ENCODE data around the gene MVB12B. TPM values are rescaled to one million over a fixed set of nuclear protein-coding genes. Genes with fewer than 3 reads are reported as not detected.

Gene MVB12B
- total RNA-seq, 4 donors from 2014 or later: 15.7 to 27.3 (median 22.7) TPM

- no peaks in the 10 kb centered on the region for H3K9me3 ChIP-seq
These were observed 114.3 kb downstream of the MVB12B start for GRCh38 chr9:126440940-126441339.

GRCh38 chr9:126442636-126443035 is 116.0 kb downstream of the MVB12B start:
- Histone ChIP-seq H3K27me3 (no peaks in the 10 kb centered on the region), H3K4me3 (no peak overlapping the region), H3K36me3 (no peaks in the 10 kb centered on the region), H3K27ac (no peak overlapping the region), H3K4me1 (no peaks in the 10 kb centered on the region), H3K9me3 (no peaks in the 10 kb centered on the region)
- in situ Hi-C loops (cut with MboI; ENCODE audit: low pct_ligation_motif_present in 1 of 4, low pct_unique_long_range_greater_than_20kb in 1 of 4, low sequenced_read_pairs in 3 of 4) (no loop called here), intact Hi-C loops (cut with DNase I; ENCODE audit: low total_unique reads) (no loop called here)
- DNase-seq: no peak
- TF ChIP-seq CTCF (IDR thresholded peaks at IDR 0.05): no peak
- no peak for TF ChIP-seq EP300 (IDR thresholded peaks at IDR 0.05; ENCODE audit: low read depth)
- TF ChIP-seq POLR2A (IDR thresholded peaks at IDR 0.05): no peak
- no peak for TF ChIP-seq POLR2AphosphoS5 (IDR thresholded peaks at IDR 0.05)
- WGBS, 2 donors (ENCODE audit: low coverage in 1 of 2): 68 to 86% methylated on average over 3 of the region's 3 CpGs

More at GRCh38 chr9:126440940-126441339, 114.3 kb downstream of the MVB12B start:
- 92 to 94% methylated on average over 3 to 11 of the region's 11 CpGs for WGBS, 2 donors (ENCODE audit: low coverage in 1 of 2)
- Histone ChIP-seq H3K27ac (no peak overlapping the region), H3K4me1 (no peaks in the 10 kb centered on the region), H3K36me3 (no peaks in the 10 kb centered on the region), H3K27me3 (no peaks in the 10 kb centered on the region), H3K4me3 (no peak overlapping the region)
- in situ Hi-C loops (cut with MboI; ENCODE audit: low pct_ligation_motif_present in 1 of 4, low pct_unique_long_range_greater_than_20kb in 1 of 4, low sequenced_read_pairs in 3 of 4): no loop called here
- TF ChIP-seq POLR2A (IDR thresholded peaks at IDR 0.05) (no peak), POLR2AphosphoS5 (IDR thresholded peaks at IDR 0.05) (no peak), EP300 (IDR thresholded peaks at IDR 0.05; ENCODE audit: low read depth) (no peak), CTCF (IDR thresholded peaks at IDR 0.05) (no peak)
- intact Hi-C loops (cut with DNase I; ENCODE audit: low total_unique reads): no loop called here
- DNase-seq: no peak

DNA sequence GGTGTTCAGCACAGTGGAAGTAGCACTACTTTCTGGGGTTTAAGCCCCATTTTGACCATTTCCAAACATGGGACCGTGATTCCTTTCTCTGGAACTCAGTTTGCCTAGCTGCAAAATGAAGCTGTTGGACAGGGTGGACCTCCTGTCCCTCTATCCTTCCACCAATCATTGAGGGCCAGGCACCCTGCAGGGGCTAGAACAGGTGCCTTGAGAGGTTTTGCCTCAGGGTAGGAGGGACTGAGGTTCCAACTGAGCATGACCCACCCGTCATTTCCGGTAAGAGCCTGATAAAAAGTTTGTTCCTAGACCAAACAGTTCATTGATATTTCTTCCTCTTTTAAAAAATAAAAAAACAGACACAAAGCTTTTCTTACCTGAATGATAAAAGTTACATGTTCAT is 116.5 kb downstream of the MVB12B start:
- DNase-seq: no peak
- Histone ChIP-seq H3K4me1 (no peaks in the 10 kb centered on the region), H3K9me3 (no peaks in the 10 kb centered on the region), H3K27me3 (no peaks in the 10 kb centered on the region), H3K36me3 (no peaks in the 10 kb centered on the region), H3K27ac (no peak overlapping the region), H3K4me3 (no peak overlapping the region)
- intact Hi-C loops (cut with DNase I; ENCODE audit: low total_unique reads): no loop called here
- TF ChIP-seq POLR2A (IDR thresholded peaks at IDR 0.05) (no peak), CTCF (IDR thresholded peaks at IDR 0.05) (no peak), POLR2AphosphoS5 (IDR thresholded peaks at IDR 0.05) (no peak), EP300 (IDR thresholded peaks at IDR 0.05; ENCODE audit: low read depth) (no peak)
- in situ Hi-C loops (cut with MboI; ENCODE audit: low pct_ligation_motif_present in 1 of 4, low pct_unique_long_range_greater_than_20kb in 1 of 4, low sequenced_read_pairs in 3 of 4): no loop called here
- 67% methylated on average over 3 of the region's 3 CpGs; no CpG with 5 or more reads in 1 of the 2 donors for WGBS, 2 donors (ENCODE audit: low coverage in 1 of 2)

- no peak overlapping the region for H3K27ac ChIP-seq
- intact Hi-C loops (cut with DNase I; ENCODE audit: low total_unique reads) (no loop called here), in situ Hi-C loops (cut with MboI; ENCODE audit: low pct_ligation_motif_present in 1 of 4, low pct_unique_long_range_greater_than_20kb in 1 of 4, low sequenced_read_pairs in 3 of 4) (no loop called here)
- no peak overlapping the region for H3K4me3 ChIP-seq
- DNase-seq: no peak
- WGBS, 2 donors (ENCODE audit: low coverage in 1 of 2): 78 to 82% methylated on average over 2 of the region's 2 CpGs
- H3K36me3 ChIP-seq: no peaks in the 10 kb centered on the region
- no peaks in the 10 kb centered on the region for H3K27me3 ChIP-seq
- no peaks in the 10 kb centered on the region for H3K4me1 ChIP-seq
- TF ChIP-seq POLR2AphosphoS5 (IDR thresholded peaks at IDR 0.05) (no peak), CTCF (IDR thresholded peaks at IDR 0.05) (no peak), EP300 (IDR thresholded peaks at IDR 0.05; ENCODE audit: low read depth) (no peak), POLR2A (IDR thresholded peaks at IDR 0.05) (no peak)
- no peaks in the 10 kb centered on the region for H3K9me3 ChIP-seq
These were observed 121.5 kb downstream of the MVB12B start for GRCh38 chr9:126448136-126448535.
